Measurements from ENCODE around the gene SURF6.

The SURF6 gene

GRCh38 chr9:133367221-133367620, 31.2 kb upstream of the SURF6 start:
- DNase-seq, result no peak

DNA sequence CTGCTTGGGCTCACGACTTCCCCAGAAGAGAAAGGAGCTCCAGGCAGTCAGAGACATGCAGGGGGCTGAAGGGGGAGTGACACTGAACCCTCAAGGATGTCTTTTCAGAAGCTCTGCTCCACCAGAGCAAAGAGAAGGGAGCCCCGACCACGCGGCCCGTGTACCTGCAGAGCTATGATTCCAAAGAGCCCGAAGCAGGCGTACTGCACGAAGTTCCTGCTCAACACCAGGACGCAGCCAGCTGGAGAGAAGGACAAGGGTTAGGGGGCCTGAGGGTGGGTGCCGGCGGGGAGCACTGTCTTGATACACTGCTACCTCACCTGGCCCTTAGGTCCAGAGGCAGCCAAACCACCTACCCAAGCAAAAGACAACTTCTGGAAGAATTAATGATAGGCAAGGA, 30.4 kb upstream of the SURF6 start:
- DNase-seq, result no peak

- no peak for DNase-seq
These were observed 26.5 kb upstream of the SURF6 start for GRCh38 chr9:133362359-133363044.

- DNase-seq, result no peak
These were observed 25.6 kb upstream of the SURF6 start for GRCh38 chr9:133361507-133362092.

DNA sequence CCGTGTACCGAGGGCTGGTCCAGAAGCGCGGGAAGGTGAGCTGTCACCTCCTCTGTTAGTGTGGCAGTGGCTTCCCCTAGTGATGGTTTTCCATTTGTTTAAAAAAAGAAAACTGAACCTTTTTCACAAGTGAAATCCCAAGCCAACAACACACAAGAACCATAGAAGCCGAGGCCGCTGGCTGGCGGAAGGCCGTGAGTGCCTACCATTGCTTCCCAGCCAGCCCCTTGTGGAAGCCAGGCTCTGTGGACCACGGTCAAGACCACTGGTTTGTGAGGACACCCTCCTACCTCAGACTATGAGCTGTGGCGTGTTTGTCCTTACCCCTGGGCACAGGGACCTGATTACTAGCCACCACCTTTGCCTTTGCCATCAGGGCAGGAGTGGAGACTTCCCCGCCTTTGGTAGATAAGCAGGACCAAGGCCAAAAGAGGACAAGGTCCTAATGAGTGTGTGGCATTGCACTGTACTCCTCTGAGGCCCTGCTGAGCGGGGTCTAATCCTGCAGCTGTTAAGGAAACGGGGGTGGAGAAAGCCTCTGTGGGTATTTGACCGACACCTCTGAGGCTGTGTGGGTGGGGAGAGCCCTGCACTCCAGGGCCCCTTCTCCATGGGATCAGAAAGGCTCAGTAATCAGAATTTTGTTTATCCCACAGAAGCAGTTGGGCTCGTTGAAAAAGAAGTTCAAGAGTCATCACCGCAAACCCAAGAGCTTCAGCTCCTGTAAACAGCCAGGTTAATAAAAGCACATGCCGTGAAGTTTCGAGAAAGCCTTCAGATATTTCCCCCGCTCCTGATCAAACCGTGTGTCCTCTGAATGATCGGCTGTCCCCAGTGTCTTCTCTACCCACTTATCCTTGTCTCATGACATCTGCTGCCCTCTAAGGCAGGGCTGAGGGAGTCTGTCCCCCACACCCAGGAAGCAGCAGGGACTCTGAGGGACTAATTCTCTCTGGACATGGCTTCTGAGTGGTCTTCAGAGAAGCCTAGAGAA, 24.7 kb upstream of the SURF6 start:
- no peak for DNase-seq

- DNase-seq, result no peak
These were observed 23.6 kb upstream of the SURF6 start for GRCh38 chr9:133359399-133360175.

DNA sequence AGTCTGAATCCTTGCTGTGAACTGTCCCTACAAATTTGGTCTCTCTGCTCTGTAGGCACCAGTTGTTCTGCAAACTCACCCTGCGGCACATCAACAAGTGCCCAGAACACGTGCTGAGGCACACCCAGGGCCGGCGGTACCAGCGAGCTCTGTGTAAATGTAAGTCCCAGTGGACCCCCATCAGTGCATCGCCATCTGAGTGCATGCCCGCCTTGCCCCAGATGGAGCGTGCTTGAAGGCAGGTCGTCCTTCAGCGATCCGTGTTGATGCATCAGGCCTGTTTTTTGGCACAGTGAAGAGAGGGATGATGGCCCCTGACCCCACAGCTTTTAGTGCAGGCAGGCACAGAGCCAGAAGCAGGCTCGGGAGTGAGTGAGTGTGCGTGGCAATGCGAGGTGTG, 21.7 kb upstream of the SURF6 start:
- DNase-seq, result no peak

DNA sequence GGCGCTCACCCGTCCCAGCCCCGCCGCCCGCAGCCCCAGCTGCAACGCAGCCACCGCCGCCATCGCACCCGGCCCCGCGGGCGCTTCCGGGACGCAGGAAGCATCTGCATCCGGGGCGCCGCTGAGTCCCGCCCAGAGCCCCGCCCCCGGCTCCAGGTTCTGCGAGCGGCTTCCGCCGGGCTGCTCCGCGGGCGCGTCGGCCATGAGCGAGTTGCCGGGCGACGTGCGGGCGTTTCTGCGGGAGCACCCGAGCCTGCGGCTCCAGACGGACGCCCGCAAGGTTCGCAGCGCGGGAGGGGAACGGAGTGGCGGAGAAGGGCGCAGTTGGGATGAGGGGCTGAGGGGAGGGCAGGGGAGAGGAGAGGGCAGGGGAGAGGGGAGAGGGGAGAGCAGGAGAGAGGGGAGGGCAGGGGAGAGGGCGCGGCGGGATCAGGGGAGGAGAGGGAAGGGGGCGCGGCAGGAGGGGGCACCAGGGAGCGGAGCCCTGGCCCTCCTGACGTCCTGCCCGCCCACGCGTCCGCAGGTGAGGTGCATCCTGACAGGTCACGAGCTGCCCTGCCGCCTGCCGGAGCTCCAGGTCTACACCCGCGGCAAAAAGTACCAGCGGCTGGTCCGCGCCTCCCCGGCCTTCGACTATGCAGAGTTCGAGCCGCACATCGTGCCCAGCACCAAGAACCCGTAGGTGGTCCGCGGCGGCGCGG, 20.6 kb upstream of the SURF6 start, which contains the start of the genes SURF1 and SURF2:
Gene SURF1 (minus strand): TSS at position 97 of the 701 bp plus-strand sequence. CDS start 34 bp downstream, at position 63.
Gene SURF2 (plus strand): TSS at position 160 of the 701 bp plus-strand sequence. CDS start 43 bp downstream, at position 203.
- peak; percentile 16 for DNase-seq

GRCh38 chr9:133355881-133356357, 19.9 kb upstream of the SURF6 start:
- no peak for DNase-seq

GRCh38 chr9:133354766-133355165, 18.8 kb upstream of the SURF6 start:
- DNase-seq, result no peak

DNA sequence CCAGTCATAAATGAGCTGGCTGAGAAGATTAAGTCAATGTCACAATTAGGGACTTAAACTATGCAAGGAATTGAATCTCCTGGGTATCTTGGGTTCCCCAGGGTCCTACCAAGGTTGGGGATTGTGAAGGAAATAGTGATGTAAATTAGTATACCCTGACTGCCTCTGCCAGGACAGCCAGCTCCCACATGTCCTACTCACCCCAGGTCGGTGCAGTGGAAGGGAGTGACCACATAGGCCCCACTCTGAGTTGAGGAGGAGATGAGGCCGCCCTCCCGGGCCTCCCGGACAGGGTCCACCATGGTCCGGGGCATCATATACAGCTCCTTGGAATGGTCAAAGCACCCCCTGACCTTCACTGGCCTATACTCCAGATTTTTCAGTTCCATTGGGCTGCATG, 17.6 kb upstream of the SURF6 start:
- DNase-seq, result no peak

DNA sequence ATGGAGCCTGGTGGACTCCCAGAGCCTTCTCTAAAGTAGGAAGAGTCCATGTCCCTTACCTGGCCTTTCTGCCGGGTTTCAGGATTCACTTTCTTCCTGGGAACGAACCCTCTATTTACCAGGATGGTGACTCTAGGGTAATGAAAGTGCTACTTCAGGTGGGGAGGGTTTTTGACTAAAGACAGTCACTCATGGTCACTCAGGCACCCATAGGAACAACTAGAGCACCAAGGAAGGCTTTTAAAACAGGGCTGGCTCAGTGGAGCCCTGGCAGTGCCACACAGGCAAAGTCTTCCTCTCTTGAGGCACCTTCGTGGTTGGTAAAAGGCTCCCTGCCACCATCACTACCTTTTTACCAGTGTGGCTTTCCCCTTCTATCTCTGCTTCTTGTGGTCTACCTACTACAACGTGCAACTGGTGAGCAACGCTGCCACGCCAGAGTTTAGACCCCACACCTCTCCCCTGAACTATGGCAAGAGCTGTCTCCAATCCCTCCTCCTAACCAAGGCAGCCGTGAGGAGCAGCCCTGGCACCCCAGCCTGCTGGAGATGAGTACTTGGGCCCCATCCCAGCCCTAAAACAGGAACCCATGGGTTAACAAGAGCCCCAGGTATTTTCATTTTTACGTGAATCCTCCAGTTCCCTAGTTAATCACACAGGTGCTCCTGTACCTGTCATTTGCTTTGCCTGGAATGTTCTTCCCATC, 16.8 kb upstream of the SURF6 start:
- no peak for DNase-seq

- DNase-seq, result no peak
These were observed 16.1 kb upstream of the SURF6 start for GRCh38 chr9:133351908-133352634.

GRCh38 chr9:133351526-133351907, 15.5 kb upstream of the SURF6 start:
- DNase-seq, result no peak

- DNase-seq, result no peak
These were observed 14.1 kb upstream of the SURF6 start for GRCh38 chr9:133349965-133350616.

- no peak for DNase-seq
These were observed 13.0 kb upstream of the SURF6 start for GRCh38 chr9:133348718-133349573.

DNA sequence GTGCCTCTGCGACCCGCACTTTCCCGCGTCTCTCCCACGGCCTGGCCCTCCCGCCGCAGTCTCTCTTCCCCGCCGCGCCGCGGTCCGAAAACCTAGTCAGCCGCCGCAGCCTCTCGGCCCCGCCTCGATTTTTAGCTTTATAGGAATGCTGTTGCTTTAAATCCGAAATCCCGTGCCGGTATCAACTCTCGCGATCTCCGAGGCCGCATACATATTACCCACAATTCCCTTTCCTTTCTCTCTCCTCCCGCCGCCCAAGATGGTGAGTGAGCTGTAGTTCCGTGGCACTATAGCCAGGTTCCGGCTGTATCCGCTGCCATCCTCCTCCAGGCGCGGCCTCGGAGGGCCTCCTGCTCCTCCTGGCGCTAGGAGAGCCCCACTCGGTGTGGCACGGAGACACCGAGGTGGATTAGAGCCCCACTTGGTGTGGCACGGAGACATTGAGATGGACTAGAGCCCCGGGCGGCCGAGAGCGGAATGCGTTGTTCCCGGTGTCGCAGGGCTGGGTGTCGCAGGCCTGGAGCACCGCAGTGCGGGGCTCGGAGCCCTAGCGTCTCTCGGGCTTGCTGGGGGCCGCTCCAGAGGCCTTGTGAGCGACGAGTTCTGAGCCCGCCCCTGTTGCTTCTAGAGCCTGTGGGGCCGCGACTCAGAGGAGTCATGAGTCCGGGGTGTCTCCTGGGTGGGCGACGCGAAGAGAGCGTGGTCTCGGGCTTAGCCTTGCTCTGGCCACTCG, 12.2 kb upstream of the SURF6 start, which contains the start of the genes MED22 and RPL7A:
Gene MED22 (minus strand): TSS at position 147 of the 733 bp plus-strand sequence. CDS start 1,469 bp downstream, outside the sequence.
Gene RPL7A (plus strand): TSS at position 234 of the 733 bp plus-strand sequence. CDS start 26 bp downstream, at position 260.
- peak; percentile 85 for DNase-seq

GRCh38 chr9:133347515-133347984, 11.6 kb upstream of the SURF6 start:
- DNase-seq, result no peak
